Measurements from ENCODE around the gene TRIM24.
A peak's percentile ranks its signal among the peaks of the same experiment; 100 is the strongest.
"Not testable (repeated sequence)": the region's sequence is repeated elsewhere in the genome, so short reads cannot be mapped to it uniquely, and the experiment has no call there.

TRIM24 gene

DNA sequence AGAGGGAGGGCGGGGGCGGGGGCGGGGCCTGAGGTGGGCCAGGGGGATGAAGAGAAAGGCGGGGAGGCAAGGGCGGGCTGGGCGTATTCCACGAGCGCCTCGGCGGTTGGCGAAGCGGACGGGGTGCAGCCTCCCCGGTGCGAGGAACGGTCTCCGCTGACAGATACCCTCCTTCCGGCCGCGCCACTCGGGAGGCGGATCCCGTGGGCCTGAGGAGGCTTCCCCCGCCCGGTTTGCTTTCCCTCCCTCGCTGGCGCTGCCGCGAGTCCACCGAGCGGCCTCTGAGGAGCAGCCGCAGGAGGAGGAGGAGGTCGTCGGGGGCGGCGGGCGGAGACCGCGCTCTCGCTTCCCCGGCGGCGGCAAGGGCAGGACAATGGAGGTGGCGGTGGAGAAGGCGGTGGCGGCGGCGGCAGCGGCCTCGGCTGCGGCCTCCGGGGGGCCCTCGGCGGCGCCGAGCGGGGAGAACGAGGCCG is at the start of gene TRIM24:
Gene TRIM24 (plus strand): TSS at position 84 of the 473 bp plus-strand sequence. CDS start 290 bp downstream, at position 374.
- no peak for DNase-seq (ENCODE audit: low read depth in 2 of 2)

DNA sequence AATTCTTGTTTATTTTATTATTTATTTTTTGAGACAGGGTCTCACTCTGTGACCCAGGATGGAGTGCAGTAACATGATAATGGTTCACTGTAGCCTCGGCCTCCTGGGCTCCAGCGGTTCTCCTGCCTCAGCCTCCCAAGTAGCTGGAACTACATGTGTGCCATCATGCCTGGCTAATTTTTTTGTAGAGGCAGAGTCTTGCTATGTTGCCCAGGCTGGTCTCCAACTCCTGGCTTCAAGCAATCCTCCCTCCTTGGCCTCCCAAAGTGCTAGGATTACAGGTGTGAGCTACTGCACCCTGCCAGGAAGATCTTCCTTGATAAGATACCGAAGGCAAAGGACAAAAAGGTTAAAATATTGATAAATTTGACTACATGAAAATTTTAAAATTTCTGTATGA is 48.0 kb upstream of the TRIM24 start:
- not testable (repeated sequence) for DNase-seq (ENCODE audit: low read depth in 2 of 2)

DNA sequence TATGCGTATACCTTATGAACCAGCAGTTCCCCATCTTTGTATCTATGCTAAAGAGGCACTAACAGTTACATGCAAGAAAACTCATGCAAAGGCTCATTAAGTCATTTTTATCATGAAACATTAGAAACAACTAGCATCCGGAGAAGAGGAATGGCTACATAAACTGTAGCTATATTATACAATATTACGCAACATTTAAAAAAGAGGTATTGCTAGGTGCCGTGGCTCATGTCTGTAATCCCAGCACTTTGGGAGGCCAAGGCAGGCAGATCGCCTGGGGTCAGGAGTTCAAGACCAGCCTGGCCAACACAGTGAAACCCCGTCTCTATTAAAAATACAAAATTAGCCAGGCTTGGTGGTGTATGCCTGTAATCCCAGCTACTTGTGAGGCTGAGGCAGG is 47.1 kb upstream of the TRIM24 start:
- DNase-seq (ENCODE audit: low read depth in 2 of 2), result not testable (repeated sequence)

DNA sequence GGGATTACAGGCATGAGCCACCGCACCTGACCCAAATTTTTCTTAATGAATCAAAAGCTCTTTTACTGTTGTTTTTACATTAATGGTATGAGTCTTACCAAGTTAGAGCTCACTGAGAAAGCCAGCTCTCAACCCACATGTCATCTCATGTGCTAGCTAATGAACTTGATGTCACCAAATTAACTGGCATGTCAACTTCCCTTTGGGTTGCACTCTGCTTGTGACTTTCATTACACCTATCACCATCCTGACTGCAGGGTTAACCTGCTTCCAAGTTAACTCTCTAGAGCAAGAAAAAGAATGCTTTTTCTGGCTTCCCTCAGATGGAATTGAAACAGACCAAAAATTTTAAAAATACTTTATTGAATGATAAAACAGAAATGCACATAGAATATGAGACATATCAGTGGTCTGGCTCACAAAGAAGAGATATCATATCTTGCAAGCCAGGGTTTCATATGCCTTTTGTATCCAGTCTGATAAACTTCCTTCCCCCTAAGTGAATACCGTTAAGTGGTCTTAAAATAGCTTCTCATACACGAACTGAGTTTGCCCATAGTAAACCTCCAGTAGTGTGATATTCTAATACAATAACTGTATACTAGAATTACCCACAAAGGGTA is 42.9 kb upstream of the TRIM24 start:
- no peak for DNase-seq (ENCODE audit: low read depth in 2 of 2)

DNA sequence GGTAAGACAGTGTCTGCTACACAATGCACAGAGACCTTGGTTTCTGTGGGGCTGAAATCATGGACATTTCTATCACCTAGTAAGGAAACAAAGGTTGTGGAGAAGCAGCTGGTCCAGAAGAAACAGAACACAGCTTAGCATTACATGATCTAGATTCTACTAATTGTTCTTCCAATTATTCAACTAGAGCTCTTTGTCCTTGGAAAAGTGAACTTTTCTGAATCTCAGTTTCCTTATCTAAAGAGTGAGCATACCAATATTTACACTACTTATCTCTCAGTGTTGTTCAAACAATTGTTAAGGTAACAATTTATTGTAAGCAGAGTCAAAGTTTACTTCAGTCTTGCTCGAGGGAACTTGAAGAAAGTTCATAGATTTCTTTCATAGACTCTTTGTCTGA is 42.3 kb upstream of the TRIM24 start:
- no peak for DNase-seq (ENCODE audit: low read depth in 2 of 2)

DNA sequence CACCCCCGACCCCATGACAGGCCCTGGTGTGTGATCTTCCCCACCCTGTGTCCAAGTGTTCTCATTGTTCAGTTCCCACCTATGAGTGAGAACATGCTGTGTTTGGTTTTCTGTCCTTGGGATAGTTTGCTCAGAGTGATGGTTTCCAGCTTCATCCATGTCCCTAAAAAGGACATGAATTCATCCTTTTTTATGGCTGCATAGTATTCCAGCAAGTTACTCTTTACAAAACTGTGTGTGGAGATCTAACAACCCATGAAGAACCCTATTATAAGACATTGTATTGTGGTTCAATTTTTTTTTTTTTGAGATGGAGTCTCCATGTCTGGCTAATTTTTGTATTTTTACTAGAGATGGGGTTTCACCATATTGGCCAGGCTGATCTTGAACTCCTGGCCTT is 41.7 kb upstream of the TRIM24 start:
- not testable (repeated sequence) for DNase-seq (ENCODE audit: low read depth in 2 of 2)

DNA sequence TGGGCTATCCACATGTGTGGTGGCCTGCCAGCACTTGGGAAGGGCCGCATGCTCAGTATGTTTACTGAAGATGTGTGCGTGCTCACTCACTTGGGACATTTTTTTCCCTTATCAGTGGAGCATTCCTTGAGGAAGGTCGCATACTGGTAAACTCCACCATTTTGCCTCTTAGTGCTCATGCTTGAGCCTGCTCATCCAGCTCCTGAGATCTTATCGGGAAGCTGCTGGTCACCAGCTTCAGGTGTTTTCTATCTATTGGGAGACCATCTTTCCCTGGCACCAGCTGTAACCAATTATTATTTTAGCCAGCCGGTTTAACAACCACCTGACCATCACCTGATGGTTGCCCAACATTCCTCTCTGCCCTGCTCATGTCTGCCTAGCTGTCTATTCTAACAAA is 35.0 kb upstream of the TRIM24 start:
- no peak for DNase-seq (ENCODE audit: low read depth in 2 of 2)

DNA sequence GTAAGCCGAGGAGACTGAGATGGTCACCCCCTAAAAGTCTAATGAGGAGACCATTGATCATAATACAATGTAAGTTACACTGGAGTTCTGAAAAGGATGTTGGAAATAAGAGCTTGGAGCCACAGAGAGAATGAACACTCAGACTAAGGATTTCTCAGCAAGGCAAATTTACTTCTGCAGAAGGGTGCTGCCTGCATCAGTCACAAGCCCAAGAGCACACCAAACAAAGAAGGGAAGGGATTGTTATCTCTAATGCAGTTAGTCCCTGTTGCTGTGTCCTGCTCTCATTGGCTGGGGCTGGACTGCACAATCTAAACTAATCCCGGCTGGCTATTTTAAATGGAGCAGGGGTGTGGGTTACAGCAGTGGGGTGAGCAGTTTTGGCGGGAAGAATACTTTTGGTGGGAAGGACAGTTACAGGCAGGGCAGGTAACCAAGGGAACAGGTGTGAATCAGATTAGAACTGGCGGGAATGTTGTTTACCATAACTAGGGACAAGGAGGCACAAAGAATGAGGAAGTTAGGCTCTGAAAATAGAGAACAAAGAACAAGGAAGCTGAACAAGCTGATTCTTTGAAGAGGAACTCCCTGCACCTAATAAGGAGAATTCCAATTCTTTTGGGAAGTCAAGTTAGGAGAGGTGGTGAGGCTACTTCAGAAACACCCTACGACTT is 30.3 kb upstream of the TRIM24 start:
- no peak for DNase-seq (ENCODE audit: low read depth in 2 of 2)

DNA sequence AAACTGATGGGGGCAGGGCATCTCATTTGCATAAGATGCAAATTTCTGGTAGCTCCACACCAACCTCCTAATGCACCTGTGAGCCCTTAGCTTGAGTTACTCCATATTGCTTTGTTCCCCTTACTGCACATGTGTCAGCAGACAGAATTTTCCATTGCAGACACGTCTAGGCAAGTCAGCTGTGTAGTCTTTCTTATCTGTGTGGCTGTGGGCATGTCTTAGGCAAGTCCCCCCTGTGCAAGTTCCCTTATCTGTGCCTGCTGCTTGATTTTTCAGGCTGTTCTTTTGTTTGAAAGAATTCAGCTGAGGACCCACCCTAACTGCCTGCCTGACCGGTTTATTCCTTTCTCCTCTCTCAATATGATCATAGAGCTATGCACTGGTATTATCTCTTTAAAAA is 28.5 kb upstream of the TRIM24 start:
- DNase-seq (ENCODE audit: low read depth in 2 of 2), result no peak

DNA sequence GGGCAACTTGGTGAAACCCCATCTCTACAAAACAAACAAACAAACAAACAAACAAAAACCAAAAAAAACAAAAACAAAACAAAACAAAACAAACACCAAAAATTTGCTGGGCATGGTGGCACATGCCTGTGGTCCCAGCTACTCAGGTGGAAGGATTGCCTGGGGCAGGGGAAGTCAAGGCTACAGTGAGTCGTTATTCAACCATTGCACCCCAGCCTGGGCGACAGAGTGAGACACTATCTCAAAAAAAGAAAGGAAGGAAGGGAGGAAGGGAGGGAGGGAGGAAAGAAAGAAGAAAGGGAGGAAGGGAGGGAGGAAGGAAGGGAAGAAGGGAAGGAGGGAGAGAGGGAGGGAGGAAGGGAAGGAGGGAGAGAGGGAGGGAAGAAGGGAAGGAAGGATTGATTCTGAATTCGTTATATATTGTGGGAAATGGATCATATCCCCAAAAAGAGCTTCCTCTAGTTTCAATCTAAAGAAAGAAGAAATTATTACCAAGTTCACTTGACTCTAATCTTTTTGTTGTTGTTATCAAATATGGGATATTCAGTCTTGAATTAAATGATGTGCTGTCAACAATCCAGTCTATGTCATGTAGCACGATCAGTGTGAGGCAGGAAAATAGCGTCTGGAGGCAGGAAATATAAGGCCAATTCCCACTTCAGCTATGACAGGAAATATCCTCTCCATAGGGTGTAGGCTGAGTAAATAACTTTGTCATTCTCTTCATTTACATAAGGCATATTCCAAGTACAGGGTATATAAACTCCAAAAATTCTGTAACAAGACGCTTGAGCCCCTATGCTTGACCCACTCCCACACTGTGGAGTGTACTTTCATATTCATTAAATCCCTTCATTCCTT is 26.2 kb upstream of the TRIM24 start:
- no peak for DNase-seq (ENCODE audit: low read depth in 2 of 2)

DNA sequence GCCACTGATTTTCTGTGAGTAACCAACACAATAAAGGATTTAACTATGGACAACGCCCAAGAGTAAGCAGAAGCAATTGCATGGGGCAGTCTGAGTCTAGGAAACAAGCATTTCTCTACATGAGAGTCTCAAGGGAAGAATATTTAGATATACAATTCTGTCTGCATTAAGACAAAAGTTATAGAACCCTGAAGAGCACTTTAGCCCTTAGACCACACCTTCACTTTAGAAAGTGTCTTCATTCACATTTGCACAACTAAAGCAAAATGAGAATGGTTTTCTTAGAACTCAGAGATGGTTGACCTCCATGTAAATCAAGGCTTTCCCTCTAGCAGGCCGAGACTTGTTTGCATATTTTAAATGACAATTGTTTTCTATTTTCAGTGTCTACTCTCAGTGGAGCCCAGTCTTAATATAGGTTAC is 25.5 kb upstream of the TRIM24 start:
- no peak for DNase-seq (ENCODE audit: low read depth in 2 of 2)

DNA sequence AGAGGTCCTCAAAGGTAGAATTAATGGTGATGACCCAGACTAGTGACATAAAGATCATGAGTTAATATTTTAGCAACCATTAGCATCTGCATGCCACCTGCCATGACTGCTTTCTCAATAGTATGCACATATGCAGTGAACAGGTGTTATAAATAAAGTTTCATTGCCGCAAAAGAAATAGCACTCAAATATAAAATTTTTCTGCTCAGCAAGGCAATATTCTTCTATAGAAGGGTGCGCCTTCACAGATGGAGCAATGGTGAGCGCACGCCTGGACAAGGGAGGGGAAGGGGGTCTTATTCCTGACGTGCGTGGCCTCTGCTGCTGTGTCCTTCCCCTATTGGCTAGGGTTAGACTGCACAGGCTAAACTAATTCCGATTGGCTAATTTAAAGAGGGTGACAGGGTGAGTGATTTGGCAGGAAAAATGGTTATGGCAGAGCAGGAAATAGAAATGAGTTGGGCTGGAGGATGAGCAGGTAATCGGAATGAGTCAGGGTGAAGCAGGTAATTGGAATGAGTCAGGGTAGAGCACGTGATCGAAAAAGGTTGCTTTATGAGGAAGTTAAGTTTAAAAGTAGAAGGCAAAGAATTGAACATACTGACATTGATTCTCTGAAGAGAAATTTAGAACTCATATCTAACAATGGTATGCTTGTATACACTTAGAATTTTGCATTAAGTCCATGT is 24.7 kb upstream of the TRIM24 start:
- no peak for DNase-seq (ENCODE audit: low read depth in 2 of 2)

DNA sequence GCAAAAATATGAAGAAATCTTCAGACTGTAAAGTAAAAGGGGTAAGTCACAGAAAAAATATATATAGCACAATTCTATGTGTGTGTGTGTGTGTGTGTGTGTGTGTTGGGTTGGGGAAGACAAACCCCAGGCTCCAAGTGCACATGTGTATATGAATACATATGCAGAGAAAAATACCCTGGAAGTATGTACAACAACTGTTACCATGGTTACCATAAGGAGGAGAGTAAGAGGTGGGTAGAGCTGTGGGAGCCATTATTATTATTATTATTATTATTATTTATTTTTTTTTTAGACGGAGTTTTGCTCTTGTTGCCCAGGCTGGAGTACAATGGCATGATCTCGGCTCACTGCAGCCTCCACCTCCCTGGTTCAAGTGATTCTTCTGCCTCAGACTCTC is 23.7 kb upstream of the TRIM24 start:
- DNase-seq (ENCODE audit: low read depth in 2 of 2), result no peak

DNA sequence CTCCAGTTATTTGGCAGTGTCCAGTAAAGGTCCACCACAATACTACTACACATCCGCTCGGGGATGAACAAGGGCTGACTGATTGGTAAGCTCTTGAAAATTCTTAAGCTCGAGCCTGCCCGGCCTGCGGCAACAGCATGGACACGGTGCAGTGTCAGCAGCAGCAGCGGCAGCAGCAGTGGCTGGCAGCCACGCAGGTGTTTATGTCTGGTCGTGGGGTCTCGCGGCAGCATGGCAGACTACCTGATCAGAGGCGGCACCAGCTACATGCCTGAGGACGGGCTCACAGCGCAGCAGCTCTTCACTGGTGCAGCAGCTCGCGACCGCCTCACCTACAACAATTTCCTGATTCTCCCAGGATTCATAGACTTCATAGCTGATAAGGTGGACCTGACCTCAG is 19.6 kb upstream of the TRIM24 start:
- DNase-seq (ENCODE audit: low read depth in 2 of 2), result no peak

DNA sequence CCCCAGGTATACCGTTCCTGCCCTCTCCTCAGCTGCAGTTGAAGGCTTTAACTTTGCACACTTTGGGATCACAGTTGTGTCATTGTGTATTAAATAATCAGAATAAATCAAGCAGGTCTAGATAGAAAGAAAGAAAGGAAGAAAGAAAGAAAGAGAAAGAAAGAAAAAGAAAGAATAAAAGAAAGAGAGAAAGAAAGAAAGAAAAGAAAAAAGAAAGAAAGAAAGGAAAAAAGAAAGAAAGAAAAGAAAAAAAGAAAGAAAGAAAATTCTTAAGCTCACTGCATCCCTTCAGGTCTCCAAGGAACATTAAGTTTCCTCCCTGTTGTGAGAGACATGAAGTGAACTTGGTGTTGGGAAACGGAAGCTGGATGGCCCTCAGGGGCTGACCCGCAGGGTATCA is 17.2 kb upstream of the TRIM24 start:
- no peak for DNase-seq (ENCODE audit: low read depth in 2 of 2)

DNA sequence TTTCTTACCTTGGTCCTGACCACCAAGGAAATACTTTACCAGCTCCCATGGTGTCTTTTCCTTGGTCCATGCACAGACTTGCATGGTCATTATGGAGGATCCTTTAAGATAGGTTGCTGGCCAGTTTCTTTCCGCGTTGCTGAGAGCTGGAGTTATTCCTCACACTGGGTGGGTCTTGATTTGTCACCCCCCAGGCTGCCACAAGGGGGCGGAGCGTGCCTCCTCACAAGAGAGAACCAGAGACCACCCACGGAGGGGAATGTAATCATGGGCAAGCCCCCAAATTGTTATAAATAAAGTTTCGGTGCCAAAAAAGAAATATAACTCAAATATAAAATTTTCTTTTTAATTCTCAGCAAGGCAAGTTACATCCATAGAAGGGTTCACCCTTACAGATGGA is 10.5 kb upstream of the TRIM24 start:
- DNase-seq (ENCODE audit: low read depth in 2 of 2), result peak; percentile 7 to 22

DNA sequence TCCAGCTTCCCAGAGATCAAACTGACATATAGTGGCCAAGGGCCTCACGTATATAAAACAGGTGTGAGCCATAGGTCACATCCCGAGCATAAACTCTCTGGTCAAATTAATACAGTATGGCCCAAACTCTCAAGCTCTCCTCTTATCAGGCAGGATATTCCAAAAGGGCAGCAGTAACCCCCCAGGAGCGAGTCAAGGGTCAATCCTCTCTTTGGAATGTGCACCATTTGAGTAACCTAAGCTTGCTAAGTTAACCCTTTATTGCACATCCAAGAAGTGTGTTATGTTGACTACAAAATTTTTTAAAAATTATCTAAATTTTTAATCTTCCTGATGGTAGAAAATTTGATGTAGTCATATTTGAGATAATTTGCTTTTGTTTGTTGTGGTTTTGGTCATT is 4.5 kb upstream of the TRIM24 start:
- DNase-seq (ENCODE audit: low read depth in 2 of 2), result no peak

DNA sequence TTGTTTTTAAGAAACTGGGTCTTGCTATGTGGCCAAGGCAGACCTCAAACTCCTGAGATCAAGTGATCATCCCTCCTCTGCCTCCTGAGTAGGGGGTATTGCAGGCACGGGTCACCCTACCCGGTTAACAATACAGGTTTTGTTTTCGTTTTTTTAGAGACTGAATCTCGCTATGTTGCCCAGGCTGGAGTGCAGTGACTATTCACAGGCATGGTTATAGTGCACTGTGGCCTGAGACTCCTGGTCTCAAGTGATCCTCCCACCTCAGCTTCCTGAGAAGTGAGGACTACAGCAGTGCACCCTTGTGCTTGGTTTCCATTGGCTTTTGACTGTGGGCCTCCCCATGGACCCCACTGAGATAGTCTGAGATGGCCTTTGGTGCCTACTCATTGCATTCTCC is 3.8 kb upstream of the TRIM24 start:
- DNase-seq (ENCODE audit: low read depth in 2 of 2), result no peak

DNA sequence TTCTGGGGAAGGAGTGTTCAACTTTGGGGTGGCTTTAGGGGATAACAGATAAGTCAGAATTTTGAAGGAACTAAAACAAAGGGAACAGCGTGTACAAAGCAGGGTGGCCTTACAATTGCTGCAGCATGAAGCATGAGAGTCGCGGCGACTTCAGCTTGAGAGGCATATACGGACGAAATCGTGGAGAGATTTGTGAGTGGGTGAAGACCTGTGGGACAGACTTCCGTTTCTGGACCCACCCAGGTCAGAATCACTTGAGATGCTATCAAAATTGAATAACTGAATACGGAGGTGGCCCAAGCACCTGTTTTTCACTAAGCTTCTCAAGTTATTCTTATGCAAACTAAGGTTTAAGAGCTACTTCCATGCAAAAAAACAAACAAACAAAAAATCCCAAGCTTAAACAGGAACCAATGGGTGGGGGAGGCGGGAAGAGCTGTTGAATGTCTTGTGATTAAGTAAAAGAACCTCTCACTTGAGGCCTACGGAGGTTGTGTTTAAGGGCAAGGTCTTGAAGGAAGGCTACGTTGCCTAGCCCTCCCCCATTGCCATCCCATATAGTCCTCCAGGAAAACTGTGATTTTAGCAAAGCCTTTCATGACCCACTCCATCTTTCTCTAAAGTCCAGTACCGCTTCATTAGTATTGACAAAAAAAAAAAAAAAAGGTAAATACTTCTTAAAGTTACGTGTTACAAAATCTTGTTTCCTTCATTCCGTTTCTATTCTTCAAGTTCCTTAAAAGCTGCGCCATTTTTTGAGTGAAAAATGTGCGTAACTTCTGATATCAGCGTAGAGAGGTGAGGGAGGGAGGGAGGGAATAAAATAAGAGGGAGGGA is 1.3 kb upstream of the TRIM24 start:
- DNase-seq (ENCODE audit: low read depth in 2 of 2), result no peak

DNA sequence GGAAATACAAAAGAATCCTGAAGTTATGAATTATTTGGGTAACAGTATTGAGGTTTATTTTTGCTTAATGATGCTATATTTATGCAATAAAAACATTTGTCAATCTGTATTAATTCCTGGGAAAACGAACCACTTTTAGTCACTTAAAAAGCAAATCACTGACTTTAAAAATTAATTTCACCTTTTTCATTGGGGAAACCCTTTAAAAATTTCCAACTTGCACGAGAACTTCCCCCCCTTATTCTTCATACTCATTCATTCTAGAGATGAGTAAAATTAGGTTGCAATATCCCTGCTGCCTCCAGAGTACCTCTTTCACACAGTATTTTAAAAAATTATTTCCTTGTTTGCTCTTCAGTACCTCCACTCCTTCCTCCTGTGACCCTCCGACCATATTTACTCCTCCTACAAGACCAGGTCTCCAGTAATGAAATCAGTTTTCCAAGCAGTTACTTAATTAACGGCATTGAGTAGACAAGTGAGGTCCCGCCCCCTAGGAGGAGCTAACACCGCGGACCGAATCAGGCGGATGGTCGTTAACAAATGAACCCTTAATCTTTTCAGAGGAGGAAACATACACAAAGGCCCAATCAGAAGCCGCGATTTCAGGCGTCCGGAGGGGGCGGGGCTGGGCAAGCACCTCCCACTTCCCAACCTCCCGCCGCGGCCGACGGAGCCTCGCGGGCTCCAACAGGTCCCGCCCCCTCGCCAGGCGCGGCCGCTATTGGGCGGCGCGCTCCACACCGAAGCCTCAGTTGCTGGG is 465 bp upstream of the TRIM24 start:
- DNase-seq (ENCODE audit: low read depth in 2 of 2), result peak; percentile 95 to 96
